Measurements from ENCODE around the gene WNT11.
A peak's percentile ranks its signal among the peaks of the same experiment; 100 is the strongest.

Gene WNT11

GRCh38 chr11:76218449-76219178 is 12.3 kb upstream of the WNT11 start:
- DNase-seq (ENCODE audit: low read depth in 2 of 2), result no peak

DNA sequence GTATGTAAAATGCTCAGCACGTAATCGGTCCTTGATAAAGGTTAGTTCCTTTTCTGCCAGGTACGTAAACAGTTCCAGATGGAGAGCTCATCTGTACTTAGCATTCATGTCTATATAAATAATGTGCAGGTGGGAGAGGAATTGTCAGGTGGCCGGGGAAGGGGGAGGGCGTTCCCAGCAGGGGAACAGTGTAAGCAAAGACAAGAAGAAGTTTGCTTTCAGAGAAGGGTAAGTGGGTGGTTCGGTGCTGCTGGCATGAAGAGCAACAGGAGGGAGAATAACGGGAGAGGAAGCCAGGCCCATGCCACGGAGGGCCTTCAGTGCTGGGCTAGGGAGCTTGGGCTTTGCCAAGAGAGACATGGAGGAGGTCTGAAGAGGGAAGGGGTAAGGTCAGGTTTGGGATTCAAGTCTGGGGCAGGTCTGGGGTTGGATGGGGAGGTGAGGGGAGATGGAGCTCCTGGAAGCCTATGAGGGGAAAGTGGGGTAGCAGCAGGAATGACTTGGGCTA is 11.4 kb upstream of the WNT11 start:
- DNase-seq (ENCODE audit: low read depth in 2 of 2), result no peak

GRCh38 chr11:76216536-76217325 is 10.4 kb upstream of the WNT11 start:
- no peak for DNase-seq (ENCODE audit: low read depth in 2 of 2)

- DNase-seq (ENCODE audit: low read depth in 2 of 2), result no peak
These were observed 9.6 kb upstream of the WNT11 start for GRCh38 chr11:76215941-76216340.

DNA sequence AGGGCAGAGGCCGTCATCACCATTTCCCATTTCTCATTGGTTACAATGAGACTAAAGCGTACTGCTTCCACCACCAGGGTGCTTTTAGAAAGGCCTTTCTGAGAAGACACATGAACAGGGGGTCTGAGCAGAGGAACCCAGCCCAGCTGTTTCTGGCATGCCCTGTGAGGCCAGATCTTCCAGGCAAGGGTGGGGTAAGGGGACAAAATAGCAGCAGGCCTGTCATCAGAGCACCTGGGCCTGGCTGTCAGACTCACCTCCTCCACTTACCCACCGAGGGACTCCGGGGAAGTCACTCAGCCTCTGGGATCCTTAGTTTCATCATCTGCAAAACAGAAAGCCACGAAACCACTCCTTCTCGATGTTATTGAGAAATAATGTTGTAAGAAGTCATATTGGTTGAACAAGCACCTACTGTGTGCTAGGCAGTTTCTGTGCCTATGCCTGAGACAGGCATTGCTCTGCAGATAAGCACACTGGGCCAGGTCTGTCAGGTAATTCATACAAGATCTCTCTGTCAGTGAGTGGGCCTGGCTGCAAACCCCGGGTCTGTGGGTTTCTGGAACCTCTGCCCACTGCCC is 8.8 kb upstream of the WNT11 start:
- no peak for DNase-seq (ENCODE audit: low read depth in 2 of 2)

GRCh38 chr11:76214186-76214585 is 7.9 kb upstream of the WNT11 start:
- no peak for DNase-seq (ENCODE audit: low read depth in 2 of 2)

DNA sequence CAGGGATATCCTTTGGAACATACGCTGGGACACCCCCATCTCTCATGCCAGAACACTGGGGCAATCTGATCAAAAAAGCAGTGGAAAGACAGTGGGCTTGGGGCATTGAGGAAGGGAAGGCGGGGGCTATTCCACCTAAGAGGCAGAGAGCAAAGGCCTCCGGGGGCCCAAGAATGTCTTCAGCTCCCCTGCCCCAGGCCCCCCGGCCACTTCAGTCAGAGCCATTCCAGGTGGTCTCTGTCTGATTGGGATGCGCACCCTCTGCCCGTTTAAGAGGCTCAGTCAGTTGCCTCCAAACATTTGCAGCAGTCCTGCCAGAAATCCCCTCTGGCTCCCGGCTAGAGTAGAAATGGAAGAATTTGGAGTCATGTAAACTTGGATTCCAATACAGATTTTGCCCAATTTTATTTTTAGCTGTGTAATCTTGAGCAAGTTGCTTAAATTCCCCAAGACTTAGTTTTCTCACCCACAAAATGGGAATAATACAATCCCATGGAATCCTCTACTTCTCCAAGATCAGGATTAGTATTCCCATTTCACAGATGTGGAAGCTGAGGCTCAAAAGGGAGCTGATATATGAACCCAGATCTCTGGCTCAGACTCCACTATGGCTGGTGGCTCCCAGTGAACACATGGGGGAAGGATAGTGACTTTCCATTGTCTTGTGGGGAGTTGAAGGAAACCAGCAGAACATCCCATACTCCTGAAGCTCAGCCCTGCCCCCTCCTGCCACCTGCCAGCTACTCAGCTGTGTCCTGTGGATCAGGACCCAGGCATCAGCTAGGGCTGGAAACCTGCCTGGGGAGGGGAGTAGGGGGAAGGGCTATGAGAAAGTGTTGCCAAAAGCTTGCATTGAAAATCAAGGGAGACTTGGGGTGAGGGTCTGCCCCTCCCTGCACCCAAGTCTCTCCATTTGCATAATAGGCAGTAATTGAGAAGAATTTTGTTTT is 6.1 kb upstream of the WNT11 start:
- no peak for DNase-seq (ENCODE audit: low read depth in 2 of 2)

- DNase-seq (ENCODE audit: low read depth in 2 of 2), result no peak
These were observed 4.9 kb upstream of the WNT11 start for GRCh38 chr11:76210931-76211851.

- DNase-seq (ENCODE audit: low read depth in 2 of 2), result no peak
These were observed 4.0 kb upstream of the WNT11 start for GRCh38 chr11:76209973-76210930.

DNA sequence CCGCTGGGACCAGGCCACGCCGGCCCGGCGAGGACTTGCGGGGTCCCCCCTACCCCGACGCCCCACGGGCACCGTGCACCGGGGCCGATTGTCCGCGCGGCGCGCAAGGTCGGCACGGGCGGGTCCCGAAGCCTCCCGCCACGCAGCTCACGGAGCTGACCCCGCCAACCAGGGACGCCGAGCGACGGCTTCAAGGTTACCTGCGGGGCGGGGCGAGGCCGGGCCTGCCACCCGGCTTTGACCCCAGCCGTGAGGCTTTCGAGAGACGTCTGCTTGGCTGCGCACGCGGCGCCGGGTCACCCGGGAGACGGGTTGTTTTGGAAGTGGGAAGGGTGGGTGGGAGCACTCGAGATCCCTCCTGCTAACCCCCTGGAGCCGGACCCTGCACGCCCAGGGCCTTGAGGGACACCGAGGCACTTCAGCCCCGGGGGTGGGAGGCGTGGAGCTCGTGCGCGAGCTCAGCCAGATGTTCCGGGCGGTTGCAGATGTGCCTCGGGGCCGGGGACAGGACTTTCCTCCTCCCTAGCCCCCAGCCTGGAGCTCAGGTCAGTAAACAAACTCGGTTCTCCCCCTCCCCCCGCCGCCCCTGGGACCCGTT is 3.2 kb upstream of the WNT11 start:
- no peak for DNase-seq (ENCODE audit: low read depth in 2 of 2)

DNA sequence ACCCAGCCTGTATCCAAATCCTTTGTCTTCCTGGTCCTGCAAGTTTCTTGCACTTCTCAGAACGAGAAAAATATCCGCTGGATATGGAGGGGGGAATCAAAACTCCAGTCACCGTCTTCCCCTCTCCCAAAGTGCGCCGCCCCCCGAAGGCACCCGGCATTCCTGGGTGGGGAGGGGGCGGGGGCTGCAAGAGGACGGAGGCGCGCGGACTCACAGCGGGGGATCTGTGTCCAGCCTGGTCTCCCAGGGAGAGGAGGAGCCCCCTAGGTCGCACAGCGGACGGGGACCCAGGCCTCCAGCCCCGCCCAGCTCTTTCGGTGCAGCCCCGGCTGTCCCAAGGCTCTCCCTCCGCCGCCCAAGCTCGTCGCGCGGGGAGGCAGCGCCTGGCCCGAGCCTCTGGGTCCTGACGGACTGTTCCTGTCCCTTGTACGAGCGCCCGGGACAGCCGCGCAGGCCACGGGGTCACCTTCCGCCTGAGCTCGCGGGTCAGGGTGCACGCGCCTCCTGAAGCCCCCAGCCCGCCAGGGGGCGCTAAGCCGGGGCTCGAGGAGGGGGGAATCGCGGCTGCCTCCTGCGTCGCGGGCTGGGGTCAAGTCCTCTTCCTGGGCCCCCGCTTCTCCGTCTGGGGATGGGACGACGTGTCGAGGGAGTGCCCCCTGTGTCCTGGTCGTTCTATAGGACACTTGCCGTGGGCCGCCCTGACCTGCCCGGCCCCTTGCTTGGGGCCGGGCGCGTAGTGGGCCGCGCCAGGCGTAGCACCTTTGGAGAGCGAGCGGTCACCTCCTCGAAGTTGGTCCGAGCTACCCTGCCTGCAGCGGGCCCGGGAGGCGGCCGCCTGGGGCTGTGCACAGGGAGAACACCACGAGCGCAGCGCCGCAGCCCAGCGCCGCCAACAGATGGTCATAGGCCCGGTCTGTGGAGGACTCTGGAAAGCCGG is 2.4 kb upstream of the WNT11 start:
- peak; percentile 45 to 62 for DNase-seq (ENCODE audit: low read depth in 2 of 2)

GRCh38 chr11:76207642-76208401 is 1.5 kb upstream of the WNT11 start:
- DNase-seq (ENCODE audit: low read depth in 2 of 2), result peak; percentile 50 to 58

DNA sequence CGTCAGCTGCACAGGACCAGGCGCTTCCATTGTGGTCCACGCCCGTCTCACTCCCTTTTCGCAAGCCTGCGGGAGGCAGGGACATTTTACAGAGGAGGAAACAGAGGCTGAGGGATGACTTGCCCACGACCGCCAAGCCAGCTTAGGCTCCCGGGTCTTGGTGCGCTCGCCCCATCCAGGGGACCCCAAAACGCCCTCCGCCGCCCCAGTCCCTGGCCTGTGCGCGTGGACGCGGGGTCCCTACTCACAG is 300 bp downstream of the WNT11 start:
- DNase-seq (ENCODE audit: low read depth in 2 of 2), result no peak

- DNase-seq (ENCODE audit: low read depth in 2 of 2), result no peak
These were observed 838 bp downstream of the WNT11 start for GRCh38 chr11:76205252-76206076.

- DNase-seq (ENCODE audit: low read depth in 2 of 2), result no peak
These were observed 2.4 kb downstream of the WNT11 start for GRCh38 chr11:76203937-76204336.

GRCh38 chr11:76203131-76203925 is 3.0 kb downstream of the WNT11 start:
- DNase-seq (ENCODE audit: low read depth in 2 of 2), result no peak
